Activated CD4-positive, alpha-beta memory T cell treated with anti-CD3 and anti-CD28 coated beads for 36 hours (primary cell): Measurements from ENCODE around the gene PRKACA. TPM values are rescaled to one million over a fixed set of nuclear protein-coding genes. Genes with fewer than 3 reads are reported as not detected.
"Not testable (repeated sequence)": the region's sequence is repeated elsewhere in the genome, so short reads cannot be mapped to it uniquely, and the experiment has no call there.

ENCODE experiments used
- CTCF ChIA-PET: fragments of 350-600 bp; sonication (Branson Sonifier 250); formaldehyde crosslinking; loops from one replicate; lab custom pipeline; 2021; ENCODE audit warnings: antibody characterized with exemption, inconsistent platforms; lab: Charles Lee
- POLR2A ChIA-PET: fragments of 350-600 bp; sonication (Branson Sonifier 250); formaldehyde crosslinking; loops from one replicate; lab custom pipeline; 2021; ENCODE audit warnings: antibody characterized with exemption; lab: Charles Lee
- DNase-seq: peaks from one replicate; pipeline ENCODE4 v3.0.0-alpha.2; 2020
- H3K27ac Mint-ChIP-seq: one replicate; pipeline ENCODE4 v1.8.0; 2021; ENCODE audit warnings: mixed read lengths
- H3K27me3 Mint-ChIP-seq: one replicate; pipeline ENCODE4 v1.8.0; 2021; ENCODE audit warnings: mixed read lengths
- H3K36me3 Mint-ChIP-seq: one replicate; pipeline ENCODE4 v1.8.0; 2021; ENCODE audit warnings: mixed read lengths
- H3K4me1 Mint-ChIP-seq: one replicate; pipeline ENCODE4 v1.8.0; 2021; ENCODE audit warnings: low read depth, mixed read lengths
- H3K4me3 Mint-ChIP-seq: one replicate; pipeline ENCODE4 v1.8.0; 2021; ENCODE audit warnings: mild to moderate bottlenecking, mixed read lengths
- H3K9me3 Mint-ChIP-seq: one replicate; pipeline ENCODE4 v1.8.0; 2021; ENCODE audit warnings: mixed read lengths
- intact Hi-C: fragments of 100-400 bp; cut with micrococcal nuclease; formaldehyde crosslinking; loops from one replicate; pipeline ENCODE4 v1.15.1; 2023
- total RNA-seq, 2 experiments: library from RNA; stranded (reverse); gene quantifications; one replicate each; pipeline ENCODE4 v1.2.3, GENCODE V29; 2021

Gene PRKACA
- total RNA-seq, 2 experiments from 2014 or later: 64.3 to 65.6 TPM

GRCh38 chr19:14146169-14146568, 28.6 kb upstream of the PRKACA start:
- not testable (repeated sequence) for H3K9me3 Mint-ChIP-seq, H3K4me3 Mint-ChIP-seq, DNase-seq, H3K36me3 Mint-ChIP-seq, H3K27me3 Mint-ChIP-seq, H3K27ac Mint-ChIP-seq
- ChIA-PET POLR2A (interaction anchor here (0.6 kb wide), 1 partner anchor 176 kb away, joined by 4 read pairs; no protein-coding TSS in a partner anchor), CTCF (interaction anchor here (0.5 to 4.6 kb wide), 6 partner anchors 10 to 426 kb away, joined by 3 to 30 read pairs (median 4); partner anchors contain the start of gene ASF1B)
- intact Hi-C loops: loop anchor here (10.0 kb wide), 1 partner anchor 49 kb away; no protein-coding TSS in a partner anchor
- H3K4me1 Mint-ChIP-seq: peaks cover 41% of the 10 kb centered on the region

- no peak for DNase-seq
- no peaks in the 10 kb centered on the region for H3K9me3 Mint-ChIP-seq
- POLR2A ChIA-PET: no interaction called here
- H3K27ac Mint-ChIP-seq: no peak overlapping the region
- peaks cover 45% of the 10 kb centered on the region for H3K4me1 Mint-ChIP-seq
- CTCF ChIA-PET: interaction anchor here (0.6 to 4.6 kb wide), 5 partner anchors 9 to 203 kb away, joined by 3 to 30 read pairs (median 4); partner anchors contain the start of gene ASF1B
- peaks cover 3% of the 10 kb centered on the region for H3K36me3 Mint-ChIP-seq
- intact Hi-C loops: loop anchor here (10.0 kb wide), 1 partner anchor 49 kb away; no protein-coding TSS in a partner anchor
- H3K27me3 Mint-ChIP-seq: no peaks in the 10 kb centered on the region
- H3K4me3 Mint-ChIP-seq: no peak overlapping the region
These were observed 27.8 kb upstream of the PRKACA start for GRCh38 chr19:14145381-14145780.

- POLR2A ChIA-PET: no interaction called here
- no peak for DNase-seq
- H3K9me3 Mint-ChIP-seq: no peaks in the 10 kb centered on the region
- H3K27ac Mint-ChIP-seq: no peak overlapping the region
- no peaks in the 10 kb centered on the region for H3K27me3 Mint-ChIP-seq
- no peak overlapping the region for H3K4me3 Mint-ChIP-seq
- intact Hi-C loops: loop anchor here (10.0 kb wide), 1 partner anchor 52 kb away; no protein-coding TSS in a partner anchor
- H3K36me3 Mint-ChIP-seq: peaks cover 5% of the 10 kb centered on the region
- CTCF ChIA-PET: interaction anchor here (1.0 to 1.1 kb wide), 2 partner anchors 23 to 57 kb away, joined by 3 read pairs; no protein-coding TSS in a partner anchor
- H3K4me1 Mint-ChIP-seq: peaks cover 33% of the 10 kb centered on the region
These were observed 25.0 kb upstream of the PRKACA start for GRCh38 chr19:14142262-14143190.

GRCh38 chr19:14141041-14141440, 23.5 kb upstream of the PRKACA start:
- intact Hi-C loops: loop anchor here (10.0 kb wide), 1 partner anchor 54 kb away; no protein-coding TSS in a partner anchor
- Mint-ChIP-seq H3K4me3 (no peak overlapping the region), H3K36me3 (peaks cover 5% of the 10 kb centered on the region), H3K27ac (no peak overlapping the region), H3K9me3 (no peaks in the 10 kb centered on the region), H3K27me3 (no peaks in the 10 kb centered on the region), H3K4me1 (peaks cover 24% of the 10 kb centered on the region)
- no peak for DNase-seq
- POLR2A ChIA-PET: no interaction called here
- CTCF ChIA-PET: interaction anchor here (0.7 to 0.9 kb wide), 2 partner anchors 26 to 54 kb away, joined by 3 read pairs; no protein-coding TSS in a partner anchor

GRCh38 chr19:14139944-14140343, 22.4 kb upstream of the PRKACA start:
- H3K4me1 Mint-ChIP-seq: peaks cover 29% of the 10 kb centered on the region
- H3K4me3 Mint-ChIP-seq: no peak overlapping the region
- no peak overlapping the region for H3K27ac Mint-ChIP-seq
- no peak for DNase-seq
- ChIA-PET POLR2A (no interaction called here), CTCF (interaction anchor here (0.9 to 2.2 kb wide), 6 partner anchors 8 to 843 kb away, joined by 3 to 7 read pairs (median 4); no protein-coding TSS in a partner anchor)
- intact Hi-C loops: loop anchor here (5.0 to 10.0 kb wide), 4 partner anchors 55 to 332 kb away; no protein-coding TSS in a partner anchor
- H3K36me3 Mint-ChIP-seq: peaks cover 9% of the 10 kb centered on the region
- H3K27me3 Mint-ChIP-seq: no peaks in the 10 kb centered on the region
- H3K9me3 Mint-ChIP-seq: no peaks in the 10 kb centered on the region

- H3K9me3 Mint-ChIP-seq: no peaks in the 10 kb centered on the region
- H3K27me3 Mint-ChIP-seq: no peaks in the 10 kb centered on the region
- CTCF ChIA-PET: interaction anchor here (0.6 to 2.2 kb wide), 3 partner anchors 10 to 79 kb away, joined by 3 to 7 read pairs (median 3); no protein-coding TSS in a partner anchor
- H3K36me3 Mint-ChIP-seq: peaks cover 12% of the 10 kb centered on the region
- peak overlapping the region; percentile 51 for H3K27ac Mint-ChIP-seq
- intact Hi-C loops: loop anchor here (5.0 kb wide), 3 partner anchors 214 to 334 kb away; no protein-coding TSS in a partner anchor
- POLR2A ChIA-PET: no interaction called here
- peaks cover 35% of the 10 kb centered on the region for H3K4me1 Mint-ChIP-seq
- DNase-seq: no peak
- peak overlapping the region; percentile 45 for H3K4me3 Mint-ChIP-seq
These were observed 21.2 kb upstream of the PRKACA start for GRCh38 chr19:14138576-14139265.

GRCh38 chr19:14136509-14137281, 19.1 kb upstream of the PRKACA start, which contains the start of gene ASF1B:
Gene ASF1B (minus strand): TSS chr19:14136589. CDS start chr19:14136456, 133 bp downstream.
- CTCF ChIA-PET: interaction anchor here (0.6 to 2.8 kb wide), 68 partner anchors 10 to 436 kb away, joined by 3 to 37 read pairs (median 4); partner anchors contain the start of genes ADGRE5, DNAJB1, GIPC1 and MISP3
- Mint-ChIP-seq H3K4me3 (peak within 1 kb of the TSS; percentile 81), H3K27me3 (no peaks in the 10 kb centered on the region), H3K36me3 (peaks cover 12% of the 10 kb centered on the region), H3K27ac (peak within 1 kb of the TSS; percentile 94), H3K4me1 (peaks cover 33% of the 10 kb centered on the region), H3K9me3 (no peaks in the 10 kb centered on the region)
- POLR2A ChIA-PET: interaction anchor here (0.7 to 1.7 kb wide), 12 partner anchors 11 to 281 kb away, joined by 3 to 7 read pairs (median 5); partner anchors contain the start of genes ADGRE5, DDX39A, MISP3 and PRKACA
- intact Hi-C loops: loop anchor here (1.0 to 5.0 kb wide), 9 partner anchors 19 to 350 kb away; partner anchors contain the start of genes DDX39A and PRKACA
- DNase-seq: peak; percentile 99

GRCh38 chr19:14135985-14136508, 18.5 kb upstream of the PRKACA start:
- Mint-ChIP-seq H3K9me3 (no peaks in the 10 kb centered on the region), H3K36me3 (peaks cover 11% of the 10 kb centered on the region), H3K4me1 (peaks cover 30% of the 10 kb centered on the region), H3K27me3 (no peaks in the 10 kb centered on the region), H3K27ac (peak overlapping the region; percentile 94), H3K4me3 (peak overlapping the region; percentile 81)
- intact Hi-C loops: loop anchor here (1.0 to 5.0 kb wide), 8 partner anchors 19 to 351 kb away; partner anchors contain the start of genes DDX39A and PRKACA
- ChIA-PET CTCF (interaction anchor here (0.7 to 2.8 kb wide), 57 partner anchors 10 to 437 kb away, joined by 3 to 37 read pairs (median 5); partner anchors contain the start of genes ADGRE5, DNAJB1, GIPC1 and MISP3), POLR2A (interaction anchor here (1.0 to 1.7 kb wide), 8 partner anchors 12 to 279 kb away, joined by 3 to 7 read pairs (median 5); partner anchors contain the start of genes ADGRE5 and MISP3)
- no peak for DNase-seq

GRCh38 chr19:14135355-14135754, 17.8 kb upstream of the PRKACA start:
- H3K27me3 Mint-ChIP-seq: no peaks in the 10 kb centered on the region
- intact Hi-C loops: loop anchor here (5.0 kb wide), 3 partner anchors 217 to 337 kb away; no protein-coding TSS in a partner anchor
- peaks cover 28% of the 10 kb centered on the region for H3K4me1 Mint-ChIP-seq
- H3K4me3 Mint-ChIP-seq: peak overlapping the region; percentile 81
- POLR2A ChIA-PET: interaction anchor here (0.6 to 1.7 kb wide), 2 partner anchors 12 to 351 kb away, joined by 3 to 6 read pairs; no protein-coding TSS in a partner anchor
- peaks cover 9% of the 10 kb centered on the region for H3K36me3 Mint-ChIP-seq
- CTCF ChIA-PET: interaction anchor here (2.0 to 2.8 kb wide), 2 partner anchors 11 to 270 kb away, joined by 7 to 31 read pairs; no protein-coding TSS in a partner anchor
- H3K27ac Mint-ChIP-seq: peak overlapping the region; percentile 77
- DNase-seq: no peak
- H3K9me3 Mint-ChIP-seq: no peaks in the 10 kb centered on the region

- DNase-seq: no peak
- intact Hi-C loops: no loop called here
- CTCF ChIA-PET: no interaction called here
- H3K4me1 Mint-ChIP-seq: no peaks in the 10 kb centered on the region
- no peaks in the 10 kb centered on the region for H3K9me3 Mint-ChIP-seq
- no peaks in the 10 kb centered on the region for H3K27me3 Mint-ChIP-seq
- no peak overlapping the region for H3K4me3 Mint-ChIP-seq
- POLR2A ChIA-PET: no interaction called here
- H3K36me3 Mint-ChIP-seq: peaks cover 20% of the 10 kb centered on the region
- H3K27ac Mint-ChIP-seq: no peak overlapping the region
These were observed 10.5 kb upstream of the PRKACA start for GRCh38 chr19:14127929-14128509.
